ENCODE measurements around the gene PLEKHA7.

PLEKHA7 gene

GRCh38 chr11:16879690-16880089, 134.5 kb downstream of the PLEKHA7 start:
- Histone ChIP-seq H3K4ac (ENCODE audit: low read depth in 1 of 2, low read length in 2 of 2) (no peak overlapping the region), H2BK120ac (ENCODE audit: low read depth, low read length) (no peak overlapping the region), H3K4me1 (ENCODE audit: control insufficient read depth, insufficient read depth, low read depth, low read length) (peaks cover 4% of the 10 kb centered on the region), H4K91ac (ENCODE audit: low read length) (no peak overlapping the region), H3K27ac (ENCODE audit: low read length, poor library complexity, severe bottlenecking) (no peak overlapping the region), H2AK5ac (ENCODE audit: low read length, severe bottlenecking) (no peak overlapping the region), H3K23ac (ENCODE audit: low read length in 2 of 2) (no peak overlapping the region), H3K79me1 (replicated peaks; ENCODE audit: low read length, poor library complexity, severe bottlenecking) (peaks cover 2% of the 10 kb centered on the region), H3K18ac (ENCODE audit: low read depth in 1 of 2, low read length in 2 of 2) (no peak overlapping the region), H2BK12ac (ENCODE audit: low read length in 2 of 2) (no peak overlapping the region), H3K36me3 (ENCODE audit: control insufficient read depth in 1 of 2, insufficient read depth in 2 of 2, low read depth in 1 of 2, low read length in 2 of 2) (no peaks in the 10 kb centered on the region), H2BK15ac (ENCODE audit: low read depth, poor library complexity, severe bottlenecking) (no peak overlapping the region), H3K27me3 (ENCODE audit: control insufficient read depth in 1 of 2, insufficient read depth in 1 of 2, low read length in 2 of 2) (peaks cover 3 to 15% of the 10 kb centered on the region in 2 experiments), H3K14ac (ENCODE audit: low read length in 2 of 2) (no peak overlapping the region), H2AFZ (ENCODE audit: low read depth, low read length) (no peak overlapping the region), H3K9me3 (ENCODE audit: control insufficient read depth, low read length) (no peaks in the 10 kb centered on the region), H3K9ac (ENCODE audit: low read length) (no peak overlapping the region), H3K4me2 (ENCODE audit: low read length, poor library complexity, severe bottlenecking) (no peak overlapping the region), H3K4me3 (ENCODE audit: insufficient read depth in 1 of 2, low read depth in 1 of 2, low read length in 2 of 2) (no peak overlapping the region), H4K8ac (ENCODE audit: low read length) (no peak overlapping the region), H2BK5ac (ENCODE audit: low read depth, low read length, poor library complexity, severe bottlenecking) (no peak overlapping the region)
- whole genome bisulfite sequencing, result 95% methylated on average over 2 of the region's 2 CpGs
- DNase-seq, result no peak

GRCh38 chr11:16876837-16877236, 137.4 kb downstream of the PLEKHA7 start:
- Histone ChIP-seq H3K18ac (ENCODE audit: low read depth in 1 of 2, low read length in 2 of 2) (no peak overlapping the region), H3K4me3 (ENCODE audit: insufficient read depth in 1 of 2, low read depth in 1 of 2, low read length in 2 of 2) (no peak overlapping the region), H2AK5ac (ENCODE audit: low read length, severe bottlenecking) (no peak overlapping the region), H3K27me3 (ENCODE audit: control insufficient read depth in 1 of 2, insufficient read depth in 1 of 2, low read length in 2 of 2) (peaks cover 3 to 22% of the 10 kb centered on the region in 2 experiments), H2BK5ac (ENCODE audit: low read depth, low read length, poor library complexity, severe bottlenecking) (no peak overlapping the region), H2BK15ac (ENCODE audit: low read depth, poor library complexity, severe bottlenecking) (no peak overlapping the region), H3K4me1 (ENCODE audit: control insufficient read depth, insufficient read depth, low read depth, low read length) (peaks cover 7% of the 10 kb centered on the region), H3K79me1 (replicated peaks; ENCODE audit: low read length, poor library complexity, severe bottlenecking) (peaks cover 2% of the 10 kb centered on the region), H3K9ac (ENCODE audit: low read length) (no peak overlapping the region), H3K4me2 (ENCODE audit: low read length, poor library complexity, severe bottlenecking) (no peak overlapping the region), H2AFZ (ENCODE audit: low read depth, low read length) (no peak overlapping the region), H3K36me3 (ENCODE audit: control insufficient read depth in 1 of 2, insufficient read depth in 2 of 2, low read depth in 1 of 2, low read length in 2 of 2) (no peaks in the 10 kb centered on the region), H4K8ac (ENCODE audit: low read length) (no peak overlapping the region), H3K9me3 (ENCODE audit: control insufficient read depth, low read length) (no peaks in the 10 kb centered on the region), H2BK120ac (ENCODE audit: low read depth, low read length) (no peak overlapping the region), H2BK12ac (ENCODE audit: low read length in 2 of 2) (no peak overlapping the region), H3K23ac (ENCODE audit: low read length in 2 of 2) (no peak overlapping the region), H4K91ac (ENCODE audit: low read length) (no peak overlapping the region), H3K14ac (ENCODE audit: low read length in 2 of 2) (no peak overlapping the region), H3K27ac (ENCODE audit: low read length, poor library complexity, severe bottlenecking) (no peak overlapping the region), H3K4ac (ENCODE audit: low read depth in 1 of 2, low read length in 2 of 2) (no peak overlapping the region)
- no peak for DNase-seq
- 35% methylated on average over 3 of the region's 3 CpGs for WGBS

GRCh38 chr11:16876053-16876752, 138.0 kb downstream of the PLEKHA7 start:
- Histone ChIP-seq H3K4ac (ENCODE audit: low read depth in 1 of 2, low read length in 2 of 2) (no peak overlapping the region), H4K91ac (ENCODE audit: low read length) (no peak overlapping the region), H2BK15ac (ENCODE audit: low read depth, poor library complexity, severe bottlenecking) (no peak overlapping the region), H2BK5ac (ENCODE audit: low read depth, low read length, poor library complexity, severe bottlenecking) (no peak overlapping the region), H3K79me1 (replicated peaks; ENCODE audit: low read length, poor library complexity, severe bottlenecking) (peaks cover 2% of the 10 kb centered on the region), H2BK12ac (ENCODE audit: low read length in 2 of 2) (no peak overlapping the region), H3K14ac (ENCODE audit: low read length in 2 of 2) (peak overlapping the region in 1 of 2 experiments; percentile 49), H3K4me2 (ENCODE audit: low read length, poor library complexity, severe bottlenecking) (no peak overlapping the region), H2BK120ac (ENCODE audit: low read depth, low read length) (no peak overlapping the region), H3K23ac (ENCODE audit: low read length in 2 of 2) (no peak overlapping the region), H4K8ac (ENCODE audit: low read length) (no peak overlapping the region), H2AK5ac (ENCODE audit: low read length, severe bottlenecking) (no peak overlapping the region), H3K36me3 (ENCODE audit: control insufficient read depth in 1 of 2, insufficient read depth in 2 of 2, low read depth in 1 of 2, low read length in 2 of 2) (no peaks in the 10 kb centered on the region), H3K4me1 (ENCODE audit: control insufficient read depth, insufficient read depth, low read depth, low read length) (peaks cover 5% of the 10 kb centered on the region), H3K4me3 (ENCODE audit: insufficient read depth in 1 of 2, low read depth in 1 of 2, low read length in 2 of 2) (no peak overlapping the region), H3K9me3 (ENCODE audit: control insufficient read depth, low read length) (no peaks in the 10 kb centered on the region), H3K27ac (ENCODE audit: low read length, poor library complexity, severe bottlenecking) (no peak overlapping the region), H3K9ac (ENCODE audit: low read length) (no peak overlapping the region), H3K27me3 (ENCODE audit: control insufficient read depth in 1 of 2, insufficient read depth in 1 of 2, low read length in 2 of 2) (peaks cover 3 to 22% of the 10 kb centered on the region in 2 experiments), H3K18ac (ENCODE audit: low read depth in 1 of 2, low read length in 2 of 2) (no peak overlapping the region), H2AFZ (ENCODE audit: low read depth, low read length) (no peak overlapping the region)
- no peak for DNase-seq
- whole genome bisulfite sequencing, result 83% methylated on average over 5 of the region's 5 CpGs

- no peak overlapping the region for H2BK15ac ChIP-seq (ENCODE audit: low read depth, poor library complexity, severe bottlenecking)
- no peak overlapping the region for H3K4me2 ChIP-seq (ENCODE audit: low read length, poor library complexity, severe bottlenecking)
- no peak overlapping the region for H3K18ac ChIP-seq (ENCODE audit: low read depth in 1 of 2, low read length in 2 of 2)
- no peak overlapping the region for H2BK12ac ChIP-seq (ENCODE audit: low read length in 2 of 2)
- no peaks in the 10 kb centered on the region for H3K9me3 ChIP-seq (ENCODE audit: control insufficient read depth, low read length)
- DNase-seq, result no peak
- H3K27me3 ChIP-seq (ENCODE audit: control insufficient read depth in 1 of 2, insufficient read depth in 1 of 2, low read length in 2 of 2), result peaks cover 3 to 22% of the 10 kb centered on the region in 2 experiments
- H3K79me1 ChIP-seq (replicated peaks; ENCODE audit: low read length, poor library complexity, severe bottlenecking), result no peaks in the 10 kb centered on the region
- no peak overlapping the region for H4K8ac ChIP-seq (ENCODE audit: low read length)
- no peak overlapping the region for H4K91ac ChIP-seq (ENCODE audit: low read length)
- H3K4ac ChIP-seq (ENCODE audit: low read depth in 1 of 2, low read length in 2 of 2), result no peak overlapping the region
- no peak overlapping the region for H2AFZ ChIP-seq (ENCODE audit: low read depth, low read length)
- H2BK120ac ChIP-seq (ENCODE audit: low read depth, low read length), result no peak overlapping the region
- no peak overlapping the region for H3K27ac ChIP-seq (ENCODE audit: low read length, poor library complexity, severe bottlenecking)
- WGBS, result 96% methylated on average over 3 of the region's 4 CpGs
- H2BK5ac ChIP-seq (ENCODE audit: low read depth, low read length, poor library complexity, severe bottlenecking), result no peak overlapping the region
- H3K9ac ChIP-seq (ENCODE audit: low read length), result no peak overlapping the region
- no peak overlapping the region for H3K4me3 ChIP-seq (ENCODE audit: insufficient read depth in 1 of 2, low read depth in 1 of 2, low read length in 2 of 2)
- H3K4me1 ChIP-seq (ENCODE audit: control insufficient read depth, insufficient read depth, low read depth, low read length), result peaks cover 6% of the 10 kb centered on the region
- H3K36me3 ChIP-seq (ENCODE audit: control insufficient read depth in 1 of 2, insufficient read depth in 2 of 2, low read depth in 1 of 2, low read length in 2 of 2), result no peaks in the 10 kb centered on the region
- no peak overlapping the region for H2AK5ac ChIP-seq (ENCODE audit: low read length, severe bottlenecking)
- no peak overlapping the region for H3K23ac ChIP-seq (ENCODE audit: low read length in 2 of 2)
- no peak overlapping the region for H3K14ac ChIP-seq (ENCODE audit: low read length in 2 of 2)
Observed at GRCh38 chr11:16874275-16874975, 139.8 kb downstream of the PLEKHA7 start.
